Measurements from ENCODE around the gene ANKS1B. TPM values are rescaled to one million over a fixed set of nuclear protein-coding genes. Genes with fewer than 3 reads are reported as not detected.

ANKS1B gene
- total RNA-seq, 1 experiment from 2014 or later = 5.8 TPM

GRCh38 chr12:99745121-99745520 lies 239.6 kb downstream of the ANKS1B start:
- Mint-ChIP-seq H3K9me3 (no peaks in the 10 kb centered on the region), H3K4me1 (no peaks in the 10 kb centered on the region), H3K27me3 (ENCODE audit: low read depth) (no peaks in the 10 kb centered on the region), H3K4me3 (no peak overlapping the region), H3K27ac (no peak overlapping the region), H3K36me3 (no peaks in the 10 kb centered on the region)
- ChIA-PET CTCF (interaction anchor here (0.5 kb wide), 1 partner anchor 358 kb away, joined by 3 read pairs; no protein-coding TSS in a partner anchor), POLR2A (no interaction called here)
- ATAC-seq = no peak
- DNase-seq (ENCODE audit: low spot score) = no peak
- no peak for TF ChIP-seq ZNF219 (CRISPR knock-in tag; IDR thresholded peaks at IDR 0.05; ENCODE audit: borderline replicate concordance)
- TF ChIP-seq CREB1 (CRISPR knock-in tag; IDR thresholded peaks at IDR 0.05) = no peak
- TF ChIP-seq ERG (CRISPR knock-in tag; IDR thresholded peaks at IDR 0.05) = no peak
- no peak for TF ChIP-seq SMAD4 (CRISPR knock-in tag; IDR thresholded peaks at IDR 0.05)
- TF ChIP-seq ZSCAN18 (CRISPR knock-in tag; IDR thresholded peaks at IDR 0.05) = no peak
- TF ChIP-seq MXD4 (CRISPR knock-in tag; IDR thresholded peaks at IDR 0.05; ENCODE audit: borderline replicate concordance) = no peak
- TF ChIP-seq TEAD1 (CRISPR knock-in tag; IDR thresholded peaks at IDR 0.05) = no peak
- no peak for TF ChIP-seq PRDM15 (CRISPR knock-in tag; IDR thresholded peaks at IDR 0.05)
- no peak for TF ChIP-seq E2F1 (CRISPR knock-in tag; IDR thresholded peaks at IDR 0.05)
- TF ChIP-seq USF2 (CRISPR knock-in tag; IDR thresholded peaks at IDR 0.05) = no peak
- TF ChIP-seq E2F5 (CRISPR knock-in tag; IDR thresholded peaks at IDR 0.05) = no peak
- TF ChIP-seq PRRX2 (CRISPR knock-in tag; IDR thresholded peaks at IDR 0.05) = no peak
- TF ChIP-seq PREB (CRISPR knock-in tag; IDR thresholded peaks at IDR 0.05; ENCODE audit: borderline replicate concordance) = no peak
- no peak for TF ChIP-seq MAX (CRISPR knock-in tag; IDR thresholded peaks at IDR 0.05)

GRCh38 chr12:99736760-99737269 lies 247.9 kb downstream of the ANKS1B start:
- ATAC-seq (no peak), DNase-seq (ENCODE audit: low spot score) (no peak)
- Mint-ChIP-seq H3K9me3 (no peaks in the 10 kb centered on the region), H3K36me3 (no peaks in the 10 kb centered on the region), H3K27me3 (ENCODE audit: low read depth) (no peaks in the 10 kb centered on the region), H3K4me1 (peaks cover 4% of the 10 kb centered on the region; the same call in 1 of the 2 replicates), H3K4me3 (no peak overlapping the region), H3K27ac (no peak overlapping the region)
- POLR2A ChIA-PET = no interaction called here
- CTCF ChIA-PET = no interaction called here
- TF ChIP-seq MXD4 (CRISPR knock-in tag; IDR thresholded peaks at IDR 0.05; ENCODE audit: borderline replicate concordance) (no peak), ZNF396 (CRISPR knock-in tag; IDR thresholded peaks at IDR 0.05; ENCODE audit: borderline replicate concordance) (no peak), ZNF219 (CRISPR knock-in tag; IDR thresholded peaks at IDR 0.05; ENCODE audit: borderline replicate concordance) (no peak), USF1 (CRISPR knock-in tag; IDR thresholded peaks at IDR 0.05) (no peak), ZNF532 (CRISPR knock-in tag; IDR thresholded peaks at IDR 0.05; ENCODE audit: borderline replicate concordance) (no peak), FOXJ3 (CRISPR knock-in tag; IDR thresholded peaks at IDR 0.05; ENCODE audit: borderline replicate concordance) (no peak)
